OCI-LY3 (cell line): ENCODE results near the gene URM1.

Experiments used
- H2AFZ ChIP-seq: fragments of 200-600, 300-600 bp; shearing (Covaris generic); 2 replicates; pipeline ENCODE4 v1.6.0; 2014; ENCODE audit warnings: antibody characterized with exemption, low read depth, low read length
- H3K27ac ChIP-seq: fragments of 200-600, 300-600 bp; sonication (generic); 2 replicates; pipeline ENCODE4 v1.5.1; 2014; ENCODE audit warnings: mild to moderate bottlenecking, low read length, moderate library complexity, mixed read lengths
- H3K27me3 ChIP-seq: fragments of 200-600, 300-600 bp; sonication (generic); 2 replicates; pipeline ENCODE4 v1.6.1; 2014; ENCODE audit warnings: low read depth, low read length, mixed read lengths
- H3K36me3 ChIP-seq: fragments of 200-600, 300-600 bp; sonication (generic); replicated peaks from 2 replicates; pipeline ENCODE3; 2014; ENCODE audit warnings: low read depth, low read length, mixed read lengths
- H3K4me1 ChIP-seq: fragments of 300-600, 200-600 bp; sonication (generic); 2 replicates; pipeline ENCODE4 v1.6.1; 2014; ENCODE audit warnings: low read length, mixed read lengths
- H3K4me2 ChIP-seq: fragments of 200-600, 300-600 bp; sonication (generic); 2 replicates; pipeline ENCODE4 v1.6.1; 2014; ENCODE audit warnings: low read length, mixed read lengths
- H3K4me3 ChIP-seq: fragments of 300-600, 200-600 bp; sonication (generic); 2 replicates; pipeline ENCODE4 v1.5.1; 2014; ENCODE audit warnings: antibody characterized with exemption, mild to moderate bottlenecking, low read length, moderate library complexity
- H3K79me2 ChIP-seq: fragments of 300-600, 200-600 bp; shearing (Covaris generic); 2 replicates; pipeline ENCODE4 v1.6.1; 2014; ENCODE audit warnings: mild to moderate bottlenecking, low read length, mixed read lengths
- H3K9ac ChIP-seq: fragments of 300-600, 200-600 bp; shearing (Covaris generic); 2 replicates; pipeline ENCODE4 v1.6.0; 2014; ENCODE audit warnings: mild to moderate bottlenecking, low read length, moderate library complexity
- H3K9me3 ChIP-seq: fragments of 200-600, 300-600 bp; shearing (Covaris generic); 2 replicates; pipeline ENCODE4 v1.6.1; 2014; ENCODE audit warnings: low read length, mixed read lengths; ENCODE audit not compliant: insufficient read depth
- H4K20me1 ChIP-seq: fragments of 200-600, 300-600 bp; sonication (generic); 2 replicates; pipeline ENCODE4 v1.6.1; 2016; ENCODE audit warnings: low read length, mixed read lengths; ENCODE audit not compliant: insufficient read depth
- EZH2phosphoT487 ChIP-seq: fragments of 200-600 bp; shearing (Covaris generic); IDR thresholded peaks from 2 replicates; pipeline ENCODE4 v1.6.1; 2018; ENCODE audit warnings: antibody characterized with exemption, mixed run types, low read depth
- TF ChIP-seq, protein P1 (sequence below): fragments of 200-600, 300-600 bp; sonication (generic); IDR thresholded peaks from 2 replicates; pipeline ENCODE4 v1.5.1; 2014; ENCODE audit warnings: antibody characterized with exemption, low read length, low read depth

Gene URM1

DNA sequence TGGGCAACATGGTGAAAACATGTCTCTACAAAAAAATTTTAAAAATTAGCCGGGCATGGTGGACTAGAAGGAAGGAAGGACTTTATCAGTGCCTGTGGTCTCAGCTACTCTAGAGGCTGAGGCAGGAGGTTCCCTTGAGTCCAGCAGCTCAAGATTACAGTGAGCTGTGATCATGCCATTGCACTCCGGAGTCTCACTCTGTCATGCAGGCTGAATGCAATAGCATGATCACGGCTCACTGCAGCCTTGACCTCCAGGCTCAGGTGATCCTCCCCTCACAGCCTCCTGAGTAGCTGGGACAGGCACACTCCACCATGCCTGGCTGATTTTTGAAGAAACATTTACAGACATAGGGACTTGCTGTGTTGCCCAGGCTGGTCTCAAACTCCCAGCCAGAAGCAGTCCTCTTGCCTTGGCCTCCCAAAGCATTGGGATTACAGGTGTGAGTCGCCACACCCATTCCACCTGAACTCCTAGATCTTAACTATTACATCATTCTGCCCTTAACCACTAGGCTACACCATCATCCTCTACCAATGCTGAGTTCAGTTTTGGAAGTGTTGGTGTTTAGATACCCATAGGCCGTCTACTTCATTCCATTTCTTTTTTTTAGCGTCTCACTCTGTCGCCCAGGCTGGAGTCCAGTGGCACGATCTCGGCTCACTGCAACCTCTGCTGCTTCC is 2.0 kb upstream of the URM1 start:
- Histone ChIP-seq H3K9ac (no peak overlapping the region), H3K27ac (no peak overlapping the region), H4K20me1 (no peaks in the 10 kb centered on the region), H3K4me2 (no peak overlapping the region), H3K4me1 (peaks cover 24% of the 10 kb centered on the region), H3K4me3 (no peak overlapping the region), H2AFZ (no peak overlapping the region), H3K27me3 (no peaks in the 10 kb centered on the region), H3K79me2 (peaks cover 28% of the 10 kb centered on the region), H3K36me3 (peaks cover 4% of the 10 kb centered on the region), H3K9me3 (no peaks in the 10 kb centered on the region)
- TF ChIP-seq EZH2phosphoT487 = no peak
- TF ChIP-seq, protein P1, sequence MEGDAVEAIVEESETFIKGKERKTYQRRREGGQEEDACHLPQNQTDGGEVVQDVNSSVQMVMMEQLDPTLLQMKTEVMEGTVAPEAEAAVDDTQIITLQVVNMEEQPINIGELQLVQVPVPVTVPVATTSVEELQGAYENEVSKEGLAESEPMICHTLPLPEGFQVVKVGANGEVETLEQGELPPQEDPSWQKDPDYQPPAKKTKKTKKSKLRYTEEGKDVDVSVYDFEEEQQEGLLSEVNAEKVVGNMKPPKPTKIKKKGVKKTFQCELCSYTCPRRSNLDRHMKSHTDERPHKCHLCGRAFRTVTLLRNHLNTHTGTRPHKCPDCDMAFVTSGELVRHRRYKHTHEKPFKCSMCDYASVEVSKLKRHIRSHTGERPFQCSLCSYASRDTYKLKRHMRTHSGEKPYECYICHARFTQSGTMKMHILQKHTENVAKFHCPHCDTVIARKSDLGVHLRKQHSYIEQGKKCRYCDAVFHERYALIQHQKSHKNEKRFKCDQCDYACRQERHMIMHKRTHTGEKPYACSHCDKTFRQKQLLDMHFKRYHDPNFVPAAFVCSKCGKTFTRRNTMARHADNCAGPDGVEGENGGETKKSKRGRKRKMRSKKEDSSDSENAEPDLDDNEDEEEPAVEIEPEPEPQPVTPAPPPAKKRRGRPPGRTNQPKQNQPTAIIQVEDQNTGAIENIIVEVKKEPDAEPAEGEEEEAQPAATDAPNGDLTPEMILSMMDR = no peak

DNA sequence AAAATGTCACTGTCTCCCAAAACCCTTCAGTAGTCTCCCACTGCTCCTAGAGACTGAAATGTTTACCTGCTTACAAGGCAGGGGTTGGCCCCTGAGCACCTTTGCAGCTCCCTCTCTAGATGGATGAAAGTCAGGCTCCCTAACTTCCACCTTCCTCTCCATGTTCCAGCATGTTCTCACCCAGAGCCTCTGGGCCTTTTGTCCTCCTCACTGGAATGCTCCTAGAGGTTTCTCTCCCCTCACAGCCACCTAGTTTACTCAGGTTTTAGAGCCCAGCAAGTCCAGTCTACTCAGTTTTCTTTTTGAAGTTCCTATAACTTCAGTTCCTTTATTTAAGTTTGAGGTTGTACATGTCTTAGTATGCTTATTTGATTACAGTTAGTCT is 815 bp upstream of the URM1 start:
- Histone ChIP-seq H3K9ac (peak overlapping the region; percentile 84), H3K36me3 (peaks cover 4% of the 10 kb centered on the region), H3K4me2 (peak overlapping the region; percentile 82), H3K27me3 (no peaks in the 10 kb centered on the region), H4K20me1 (no peaks in the 10 kb centered on the region), H3K9me3 (no peaks in the 10 kb centered on the region), H3K4me1 (peaks cover 15% of the 10 kb centered on the region), H3K79me2 (peaks cover 39% of the 10 kb centered on the region), H2AFZ (peak overlapping the region; percentile 81), H3K27ac (peak overlapping the region; percentile 44), H3K4me3 (peak overlapping the region; percentile 91)
- TF ChIP-seq EZH2phosphoT487 = no peak
- TF ChIP-seq, protein P1 = no peak

DNA sequence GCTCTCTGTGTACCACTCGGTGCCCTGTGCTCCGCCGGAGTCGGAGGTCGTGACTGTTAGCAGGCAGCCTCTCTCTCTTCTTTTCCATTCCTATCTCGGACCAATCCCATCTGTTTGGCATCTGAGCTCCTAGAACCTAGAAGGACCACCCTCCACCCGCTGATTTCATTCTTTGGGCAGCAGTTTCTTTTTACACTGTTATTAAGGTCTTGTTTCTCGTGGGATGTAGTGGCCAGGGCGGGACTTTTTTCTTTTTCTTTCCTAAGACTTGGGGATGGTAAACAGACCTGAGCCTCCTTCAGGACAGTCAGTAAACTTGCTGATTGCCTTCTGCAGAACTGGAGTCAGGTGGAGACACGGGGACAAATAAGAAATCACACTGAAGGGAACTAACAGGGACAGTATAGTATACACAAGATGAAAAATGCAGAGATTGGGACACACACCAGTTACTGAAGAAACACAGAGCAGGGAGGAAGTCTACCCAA is 500 bp downstream of the URM1 start:
- Histone ChIP-seq H3K4me3 (peak overlapping the region; percentile 91), H2AFZ (peak overlapping the region; percentile 37; the same call in 1 of the 2 replicates), H4K20me1 (no peaks in the 10 kb centered on the region), H3K4me2 (peak overlapping the region; percentile 86), H3K27ac (peak overlapping the region; percentile 21; the same call in 1 of the 2 replicates), H3K4me1 (peaks cover 13% of the 10 kb centered on the region), H3K79me2 (peaks cover 47% of the 10 kb centered on the region), H3K27me3 (no peaks in the 10 kb centered on the region), H3K9ac (peak overlapping the region; percentile 70), H3K36me3 (peaks cover 4% of the 10 kb centered on the region), H3K9me3 (no peaks in the 10 kb centered on the region)
- TF ChIP-seq, protein P1 = no peak

DNA sequence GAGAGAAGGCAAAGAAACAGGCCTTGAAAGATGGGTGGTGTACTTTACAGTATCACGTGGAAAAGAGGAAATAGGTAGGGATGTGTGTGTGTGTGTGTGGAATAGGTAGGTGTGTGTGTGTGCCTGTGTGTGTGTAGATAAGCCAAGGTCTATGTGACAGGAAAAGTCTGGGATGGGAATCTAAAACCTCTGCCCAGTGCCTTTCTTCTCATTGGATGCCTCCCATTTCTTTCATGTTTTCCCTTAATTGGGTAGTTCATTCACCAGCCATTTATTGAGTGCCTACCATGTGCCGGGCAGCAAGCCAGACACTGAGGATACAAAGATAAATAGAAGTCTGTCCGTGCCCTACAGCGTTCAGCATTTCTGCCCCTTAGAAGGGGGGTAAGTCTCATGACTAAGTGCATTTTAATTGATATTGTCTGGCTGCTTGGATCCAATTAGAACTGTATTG is 1.0 kb downstream of the URM1 start:
- H3K9ac ChIP-seq = peak overlapping the region; percentile 70
- H3K36me3 ChIP-seq = peaks cover 4% of the 10 kb centered on the region
- H3K4me2 ChIP-seq = peak overlapping the region; percentile 86
- no peaks in the 10 kb centered on the region for H3K9me3 ChIP-seq
- no peak overlapping the region for H2AFZ ChIP-seq
- H4K20me1 ChIP-seq = no peaks in the 10 kb centered on the region
- peaks cover 13% of the 10 kb centered on the region for H3K4me1 ChIP-seq
- H3K27ac ChIP-seq = no peak overlapping the region
- H3K27me3 ChIP-seq = no peaks in the 10 kb centered on the region
- H3K4me3 ChIP-seq = peak overlapping the region; percentile 91
- peaks cover 49% of the 10 kb centered on the region for H3K79me2 ChIP-seq
- no peak for TF ChIP-seq EZH2phosphoT487
- TF ChIP-seq, protein P1 = no peak
